GM12865 (cell line): ENCODE measurements around the gene UNC5B.

ENCODE experiments used
- DNase-seq: peaks from one replicate; pipeline ENCODE4 v3.0.0; 2010; ENCODE audit warnings: low read depth
- H3K4me3 ChIP-seq: 2 replicates; pipeline ENCODE4 v1.5.1; 2011; ENCODE audit warnings: mild to moderate bottlenecking, low read depth, low read length, control low read depth
- CTCF ChIP-seq: IDR thresholded peaks from 2 replicates; pipeline ENCODE4 v1.5.1; 2011; ENCODE audit warnings: low read length, control low read depth, low read depth, inconsistent platforms; ENCODE audit not compliant: insufficient read depth; ENCODE audit errors: missing control alignments

UNC5B gene

GRCh38 chr10:71317739-71318138 is 105.4 kb downstream of the UNC5B start:
- no peak for TF ChIP-seq CTCF
- no peak overlapping the region for H3K4me3 ChIP-seq
- no peak for DNase-seq

GRCh38 chr10:71319042-71319799 is 106.9 kb downstream of the UNC5B start, which contains the start of gene SLC29A3:
Gene SLC29A3, plus strand, starts transcription at chr10:71319259. Its CDS starts 51 bp downstream, at chr10:71319310.
- DNase-seq = peak; percentile 93
- TF ChIP-seq CTCF = peak; percentile 72
- peak within 1 kb of the TSS; percentile 83 for H3K4me3 ChIP-seq

- no peak for DNase-seq
- H3K4me3 ChIP-seq = peak overlapping the region; percentile 83
- TF ChIP-seq CTCF = no peak
Measured at GRCh38 chr10:71319800-71320392, 107.5 kb downstream of the UNC5B start.

- TF ChIP-seq CTCF = no peak
- DNase-seq = no peak
- H3K4me3 ChIP-seq = no peak overlapping the region
Measured at GRCh38 chr10:71320592-71320991, 108.2 kb downstream of the UNC5B start.

- DNase-seq = no peak
- H3K4me3 ChIP-seq = no peak overlapping the region
- no peak for TF ChIP-seq CTCF
Measured at GRCh38 chr10:71321386-71321785, 109.0 kb downstream of the UNC5B start.

- DNase-seq = peak; percentile 47
- TF ChIP-seq CTCF = no peak
- no peak overlapping the region for H3K4me3 ChIP-seq
Measured at GRCh38 chr10:71323407-71323806, 111.0 kb downstream of the UNC5B start.
